Body of pancreas (tissue), 4 donors: ENCODE data around the gene GID8.

Experiments used
- POLR2A ChIP-seq, 3 donors: fragments of 450-650 bp; IDR thresholded peaks; one replicate each; pipeline ENCODE4 v1.6.1; 2016; ENCODE audit warnings: antibody characterized with exemption in 3 of 3, mild to moderate bottlenecking in 2 of 3
- TF ChIP-seq, protein P1 (sequence below), 7 experiments: fragments of 450-650 bp in 4 of 7; fragments of 200-600 bp in 3 of 7; sonication (generic) in 3 of 7; IDR thresholded peaks; one replicate each; pipeline ENCODE4 v1.5.1; 2016 to 2019; ENCODE audit warnings: antibody characterized with exemption in 7 of 7

DNA sequence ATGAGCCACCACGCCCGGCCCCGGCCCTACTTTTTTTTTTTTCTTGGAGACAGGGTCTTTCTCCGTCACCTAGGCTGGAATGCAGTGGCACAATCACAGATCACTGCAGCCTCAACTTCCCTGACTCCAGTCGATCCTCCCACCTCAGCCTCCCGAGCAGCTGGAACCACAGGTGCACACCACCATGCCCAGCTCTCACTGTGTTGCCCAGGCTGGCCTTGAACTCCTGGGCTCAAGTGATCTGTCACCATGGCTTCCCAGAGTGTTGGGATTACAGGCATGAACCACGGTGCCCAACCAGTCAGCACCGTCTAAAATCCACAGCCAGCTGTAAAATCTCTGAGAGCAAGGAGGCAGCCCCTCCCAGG is 32.0 kb downstream of the GID8 start:
- TF ChIP-seq, protein P1, sequence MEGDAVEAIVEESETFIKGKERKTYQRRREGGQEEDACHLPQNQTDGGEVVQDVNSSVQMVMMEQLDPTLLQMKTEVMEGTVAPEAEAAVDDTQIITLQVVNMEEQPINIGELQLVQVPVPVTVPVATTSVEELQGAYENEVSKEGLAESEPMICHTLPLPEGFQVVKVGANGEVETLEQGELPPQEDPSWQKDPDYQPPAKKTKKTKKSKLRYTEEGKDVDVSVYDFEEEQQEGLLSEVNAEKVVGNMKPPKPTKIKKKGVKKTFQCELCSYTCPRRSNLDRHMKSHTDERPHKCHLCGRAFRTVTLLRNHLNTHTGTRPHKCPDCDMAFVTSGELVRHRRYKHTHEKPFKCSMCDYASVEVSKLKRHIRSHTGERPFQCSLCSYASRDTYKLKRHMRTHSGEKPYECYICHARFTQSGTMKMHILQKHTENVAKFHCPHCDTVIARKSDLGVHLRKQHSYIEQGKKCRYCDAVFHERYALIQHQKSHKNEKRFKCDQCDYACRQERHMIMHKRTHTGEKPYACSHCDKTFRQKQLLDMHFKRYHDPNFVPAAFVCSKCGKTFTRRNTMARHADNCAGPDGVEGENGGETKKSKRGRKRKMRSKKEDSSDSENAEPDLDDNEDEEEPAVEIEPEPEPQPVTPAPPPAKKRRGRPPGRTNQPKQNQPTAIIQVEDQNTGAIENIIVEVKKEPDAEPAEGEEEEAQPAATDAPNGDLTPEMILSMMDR (IDR thresholded peaks at IDR 0.05) = no peak
- TF ChIP-seq POLR2A (IDR thresholded peaks at IDR 0.05) = no peak
